Spleen (tissue), 11 donors: ENCODE results near the gene TMEM53. TPM values are rescaled to one million over a fixed set of nuclear protein-coding genes. Genes with fewer than 3 reads are reported as not detected.
A peak's percentile ranks its signal among the peaks of the same experiment; 100 is the strongest.

Experiments used
- DNase-seq: peaks from one replicate; pipeline ENCODE4 v3.0.0-alpha.2; 2020
- H3K27ac ChIP-seq, 8 donors: fragments of 200-600 bp; sonication (generic) in 7 of 8; 1 replicate in 4 of 8; 2 replicates in 4 of 8; pipeline versions ENCODE4 v1.5.0 to v1.8.0; 2016 to 2021; ENCODE audit warnings: inconsistent platforms in 4 of 8, mild to moderate bottlenecking in 4 of 8, moderate library complexity in 1 of 8
- H3K27me3 ChIP-seq, 7 donors: fragments of 200-600 bp; sonication (generic) in 6 of 7; replicated peaks in 1 of 7; 1 replicate in 4 of 7; 2 replicates in 3 of 7; pipeline versions ENCODE4 v1.5.0 to v1.8.0; 2016 to 2021; ENCODE audit warnings: inconsistent platforms in 3 of 7, mild to moderate bottlenecking in 1 of 7
- H3K36me3 ChIP-seq, 6 donors: fragments of 200-600 bp; sonication (generic) in 5 of 6; 1 replicate in 4 of 6; 2 replicates in 2 of 6; pipeline versions ENCODE4 v1.5.0 to v1.8.0; 2016 to 2021; ENCODE audit warnings: inconsistent platforms in 2 of 6
- H3K4me1 ChIP-seq, 6 donors: fragments of 200-600 bp; sonication (generic) in 5 of 6; 1 replicate in 3 of 6; 2 replicates in 3 of 6; pipeline versions ENCODE4 v1.5.0 to v1.8.0; 2016 to 2021; ENCODE audit warnings: inconsistent platforms in 3 of 6
- H3K4me3 ChIP-seq, 8 donors: fragments of 200-600 bp; sonication (generic) in 7 of 8; 1 replicate in 4 of 8; 2 replicates in 4 of 8; pipeline versions ENCODE4 v1.5.0 to v1.8.0; 2016 to 2021; ENCODE audit warnings: inconsistent platforms in 4 of 8, mild to moderate bottlenecking in 4 of 8, moderate library complexity in 2 of 8
- H3K9me3 ChIP-seq, 8 donors: fragments of 200-600 bp; sonication (generic) in 7 of 8; 1 replicate in 4 of 8; 2 replicates in 4 of 8; pipeline versions ENCODE4 v1.5.0 to v1.8.0; 2016 to 2021; ENCODE audit warnings: inconsistent platforms in 4 of 8
- CTCF ChIP-seq, 11 experiments: fragments of 200-600 bp in 7 of 11; fragments of 450-650 bp in 4 of 11; sonication (generic) in 4 of 11; IDR thresholded peaks in 8 of 11; conservative IDR thresholded peaks in 3 of 11; 1 replicate in 7 of 11; 2 replicates in 4 of 11; pipeline versions ENCODE4 v1.4.0 to v1.8.0; 2016 to 2021; ENCODE audit warnings: antibody characterized with exemption in 11 of 11, inconsistent platforms in 4 of 11, mild to moderate bottlenecking in 1 of 11
- POLR2A ChIP-seq, 3 donors: fragments of 450-650 bp; IDR thresholded peaks; one replicate each; pipeline ENCODE4 v1.5.1; 2017; ENCODE audit warnings: antibody characterized with exemption in 3 of 3, mild to moderate bottlenecking in 1 of 3
- POLR2AphosphoS5 ChIP-seq, 3 donors: sonication (generic); formaldehyde crosslinking; IDR thresholded peaks; one replicate each; pipeline ENCODE4 v1.5.1; 2017; ENCODE audit warnings: antibody characterized with exemption in 3 of 3
- WGBS, 5 donors: extraction: QIAGEN DNeasy Blood & Tissue Kit in 3 of 5; methylation state at CpG; one replicate each; pipeline versions ENCODE4 v1.1.5 to v1.1.7; 2013 to 2018; 5-methylcytosine and 5-hydroxymethylcytosine counted together
- intact Hi-C: fragments of 100-400 bp; cut with DNase I; formaldehyde crosslinking; loops from one replicate; pipeline ENCODE4 v1.15.0; 2023; ENCODE audit warnings: low total_unique reads
- polyA plus RNA-seq, 3 donors: library from polyadenylated mRNA; stranded (reverse); fragments of 200-250 nt; gene quantifications; one replicate each; pipeline ENCODE4 v1.2.1, GENCODE V29; 2013
- small RNA-seq, 4 donors: library from RNA; depleted of rRNA; stranded (forward); fragments of <200 nt; gene quantifications; one replicate each; pipeline ENCODE3, GENCODE V24; 2016
- total RNA-seq, 7 donors: library from RNA; depleted of rRNA in 3 of 7; stranded (reverse); fragments of >200 nt in 3 of 7; fragmentation: NEBNext Ultra II Directional in 4 of 7; extraction: Animal tissue kit (Norgen Biotek cat#: 25700) in 4 of 7; gene quantifications; one replicate each; pipeline versions ENCODE4 v1.1.0 to v1.2.1, GENCODE V29; 2016 to 2021
- donor health status: healthy with polysubstance abuse.
- donor health status: DM: no; HTN: no; CAD: no; lungs with moderate emphysema.
- donor health status: DM: no; HTN: no; CAD: no.
- donor health status: Bipolar disorder and iron deficiency.
- donor health status: healthy.
- donor health status: DM: no; HTN: no; CAD: no.
- donor health status: DM: yes; HTN: yes; CAD: no.

TMEM53 gene
- total and polyA plus RNA-seq, 10 donors = 4.3 to 7.5 (median 5.4) TPM

- TF ChIP-seq POLR2A (IDR thresholded peaks at IDR 0.05) (no peak), POLR2AphosphoS5 (IDR thresholded peaks at IDR 0.05) (no peak), CTCF (IDR thresholded peaks at IDR 0.05 in 8 of 11, conservative IDR thresholded peaks at IDR 0.05 in 3 of 11) (no peak)
- 56 to 68% (median 63%) methylated on average over 4 of the region's 4 CpGs for WGBS, 5 donors
- H3K27ac ChIP-seq = no peak overlapping the region
- H3K36me3 ChIP-seq = no peaks in the 10 kb centered on the region
- H3K4me3 ChIP-seq = no peak overlapping the region
- intact Hi-C loops = no loop called here
- peak; percentile 43 for DNase-seq
- no peaks in the 10 kb centered on the region for H3K4me1 ChIP-seq
- H3K27me3 ChIP-seq = peaks cover 0 to 41% (median 0%) of the 10 kb centered on the region in 7 donors
- no peaks in the 10 kb centered on the region for H3K9me3 ChIP-seq
These were observed 70.6 kb downstream of the TMEM53 start for GRCh38 chr1:44603718-44604117.

Small RNA genes lying within 50 kb of the gene (small RNA-seq; reads per million reads assigned to genes)
- 1.2 to 4.4 (median 2.0) reads per million in 4 donors for gene RNU5F-1

Other genes with a start within 250 kb of the TMEM53 start
- 10 to 100 TPM; 12.2 to 24.7 (median 16.2) TPM for gene ARMH1, start 233 bp upstream of the TMEM53 start, total RNA-seq
- gene ARMH1, start 233 bp upstream of the TMEM53 start, polyA plus RNA-seq = 10 to 100 TPM; 43.9 to 86.0 (median 77.4) TPM
- gene RNU5D-1, start 56.7 kb upstream of the TMEM53 start, total RNA-seq = not detected
- not detected for gene RNU5D-1, start 56.7 kb upstream of the TMEM53 start, polyA plus RNA-seq
- gene KIF2C, start 65.4 kb upstream of the TMEM53 start, total RNA-seq = 1 to 10 TPM; 1.6 to 6.6 (median 5.0) TPM
- 1 to 10 TPM; 1.4 to 7.6 (median 2.9) TPM for gene KIF2C, start 65.4 kb upstream of the TMEM53 start, polyA plus RNA-seq
- gene RPS8, start 101.1 kb upstream of the TMEM53 start, total RNA-seq = 1,000 to 10,000 TPM; 1,626 to 2,405 (median 2,159) TPM
- gene RPS8, start 101.1 kb upstream of the TMEM53 start, polyA plus RNA-seq = 1,000 to 10,000 TPM; 4,436 to 6,194 (median 5,972) TPM
- under 1 TPM in 4 of 7 donors, not detected in 3; 0.16 to 0.61 (median 0.30) TPM for gene BEST4, start 113.7 kb upstream of the TMEM53 start, total RNA-seq
- under 1 TPM; 0.32 to 0.89 (median 0.80) TPM for gene BEST4, start 113.7 kb upstream of the TMEM53 start, polyA plus RNA-seq
- gene PLK3, start 125.9 kb upstream of the TMEM53 start, total RNA-seq = 10 to 100 TPM; 22.0 to 51.7 (median 33.1) TPM
- 10 to 100 TPM; 14.7 to 24.6 (median 24.3) TPM for gene PLK3, start 125.9 kb upstream of the TMEM53 start, polyA plus RNA-seq
- gene DYNLT4, start 132.9 kb upstream of the TMEM53 start, total RNA-seq = 1 to 10 TPM in 2 of 7 donors, under 1 TPM in 2, not detected in 3; 0.82 to 2.1 (median 1.1) TPM
- under 1 TPM; 0.15 to 0.58 (median 0.22) TPM for gene DYNLT4, start 132.9 kb upstream of the TMEM53 start, polyA plus RNA-seq
- 10 to 100 TPM in 1 of 7 donors, 1 to 10 TPM in 6; 2.8 to 11.9 (median 7.3) TPM for gene BTBD19, start 134.0 kb upstream of the TMEM53 start, total RNA-seq
- 1 to 10 TPM in 2 of 3 donors, under 1 TPM in 1; 0.73 to 5.5 (median 1.1) TPM for gene BTBD19, start 134.0 kb upstream of the TMEM53 start, polyA plus RNA-seq
- 1 to 10 TPM; 1.0 to 1.5 (median 1.2) TPM for gene PTCH2, start 168.8 kb upstream of the TMEM53 start, total RNA-seq
- 1 to 10 TPM in 2 of 3 donors, under 1 TPM in 1; 0.56 to 1.6 (median 1.3) TPM for gene PTCH2, start 168.8 kb upstream of the TMEM53 start, polyA plus RNA-seq